Pons (tissue), 1 donor: Measurements from ENCODE around the gene GREB1L.
A peak's percentile ranks its signal among the peaks of the same experiment; 100 is the strongest.
"Not testable (repeated sequence)": the region's sequence is repeated elsewhere in the genome, so short reads cannot be mapped to it uniquely, and the experiment has no call there.

Experiments used
- DNase-seq: peaks from one replicate; pipeline ENCODE4 v3.0.0-alpha.2; 2016; ENCODE audit warnings: low spot score

The GREB1L gene

GRCh38 chr18:21366896-21367295 is 124.9 kb downstream of the GREB1L start:
- no peak for DNase-seq

- no peak for DNase-seq
Observed at GRCh38 chr18:21369146-21369545, 127.1 kb downstream of the GREB1L start.

GRCh38 chr18:21369597-21369996 is 127.6 kb downstream of the GREB1L start:
- DNase-seq = not testable (repeated sequence)

GRCh38 chr18:21383031-21383430 is 141.0 kb downstream of the GREB1L start:
- DNase-seq = no peak

- DNase-seq = no peak
Observed at GRCh38 chr18:21386523-21387240, 144.7 kb downstream of the GREB1L start.

- no peak for DNase-seq
Observed at GRCh38 chr18:21387886-21388285, 145.9 kb downstream of the GREB1L start.

- no peak for DNase-seq
Observed at GRCh38 chr18:21389283-21389682, 147.3 kb downstream of the GREB1L start.

- no peak for DNase-seq
Observed at GRCh38 chr18:21389903-21390302, 147.9 kb downstream of the GREB1L start.

GRCh38 chr18:21391074-21391673 is 149.1 kb downstream of the GREB1L start:
- no peak for DNase-seq

GRCh38 chr18:21393986-21394385 is 152.0 kb downstream of the GREB1L start:
- DNase-seq = no peak

- no peak for DNase-seq
Observed at GRCh38 chr18:21398121-21398520, 156.1 kb downstream of the GREB1L start.

- no peak for DNase-seq
Observed at GRCh38 chr18:21402272-21402671, 160.2 kb downstream of the GREB1L start.

GRCh38 chr18:21404426-21404825 is 162.4 kb downstream of the GREB1L start:
- DNase-seq = no peak

GRCh38 chr18:21406116-21406515 is 164.1 kb downstream of the GREB1L start:
- no peak for DNase-seq

- no peak for DNase-seq
Observed at GRCh38 chr18:21408681-21409080, 166.6 kb downstream of the GREB1L start.

- DNase-seq = no peak
Observed at GRCh38 chr18:21433436-21433835, 191.4 kb downstream of the GREB1L start.

GRCh38 chr18:21439431-21439846 is 197.4 kb downstream of the GREB1L start:
- no peak for DNase-seq

- DNase-seq = no peak
Observed at GRCh38 chr18:21441670-21442069, 199.6 kb downstream of the GREB1L start.

GRCh38 chr18:21443776-21444464 is 201.9 kb downstream of the GREB1L start:
- DNase-seq = no peak

- DNase-seq = peak; percentile 82
Observed at GRCh38 chr18:21444465-21445212, 202.6 kb downstream of the GREB1L start.

- DNase-seq = no peak
Observed at GRCh38 chr18:21448299-21448698, 206.3 kb downstream of the GREB1L start.
